Eye (tissue), 1 donor: Measurements from ENCODE around the gene CAPRIN1.

ENCODE experiments used
- DNase-seq: peaks from one replicate; pipeline ENCODE4 v3.0.0-alpha.2; 2015

The CAPRIN1 gene, protein sequence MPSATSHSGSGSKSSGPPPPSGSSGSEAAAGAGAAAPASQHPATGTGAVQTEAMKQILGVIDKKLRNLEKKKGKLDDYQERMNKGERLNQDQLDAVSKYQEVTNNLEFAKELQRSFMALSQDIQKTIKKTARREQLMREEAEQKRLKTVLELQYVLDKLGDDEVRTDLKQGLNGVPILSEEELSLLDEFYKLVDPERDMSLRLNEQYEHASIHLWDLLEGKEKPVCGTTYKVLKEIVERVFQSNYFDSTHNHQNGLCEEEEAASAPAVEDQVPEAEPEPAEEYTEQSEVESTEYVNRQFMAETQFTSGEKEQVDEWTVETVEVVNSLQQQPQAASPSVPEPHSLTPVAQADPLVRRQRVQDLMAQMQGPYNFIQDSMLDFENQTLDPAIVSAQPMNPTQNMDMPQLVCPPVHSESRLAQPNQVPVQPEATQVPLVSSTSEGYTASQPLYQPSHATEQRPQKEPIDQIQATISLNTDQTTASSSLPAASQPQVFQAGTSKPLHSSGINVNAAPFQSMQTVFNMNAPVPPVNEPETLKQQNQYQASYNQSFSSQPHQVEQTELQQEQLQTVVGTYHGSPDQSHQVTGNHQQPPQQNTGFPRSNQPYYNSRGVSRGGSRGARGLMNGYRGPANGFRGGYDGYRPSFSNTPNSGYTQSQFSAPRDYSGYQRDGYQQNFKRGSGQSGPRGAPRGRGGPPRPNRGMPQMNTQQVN

DNA sequence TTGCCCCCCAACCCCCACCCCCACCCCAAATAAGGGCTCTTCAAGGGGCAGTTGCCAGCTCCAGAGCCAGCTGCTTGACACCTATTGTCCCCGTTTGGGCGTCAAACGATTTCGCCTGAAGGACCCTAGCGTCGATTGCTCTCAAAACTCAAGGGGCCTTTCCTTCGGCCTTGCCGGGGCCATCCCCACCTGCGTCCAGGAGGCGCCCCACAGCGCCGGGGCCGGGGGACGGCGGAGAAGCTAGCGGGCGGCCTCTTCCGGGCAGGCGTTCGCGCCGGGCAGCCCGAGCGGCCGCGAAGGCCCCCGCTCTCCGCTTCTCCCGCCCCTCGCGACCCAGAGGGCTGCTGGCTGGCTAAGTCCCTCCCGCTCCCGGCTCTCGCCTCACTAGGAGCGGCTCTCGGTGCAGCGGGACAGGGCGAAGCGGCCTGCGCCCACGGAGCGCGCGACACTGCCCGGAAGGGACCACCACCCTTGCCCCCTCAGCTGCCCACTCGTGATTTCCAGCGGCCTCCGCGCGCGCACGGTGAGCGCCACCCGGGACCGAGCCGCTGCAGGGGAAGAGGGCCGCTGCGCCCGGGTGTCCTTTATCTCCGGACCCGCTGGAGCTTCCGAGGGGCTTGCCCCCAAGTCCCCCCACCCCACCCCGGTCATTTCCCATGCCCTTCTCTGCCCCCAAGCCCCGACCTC lies at the start of gene CAPRIN1:
TSS of gene CAPRIN1 (plus strand) at position 383 of the 687 bp plus-strand sequence. CDS start 690 bp downstream, outside the sequence.
- DNase-seq: peak; percentile 97

DNA sequence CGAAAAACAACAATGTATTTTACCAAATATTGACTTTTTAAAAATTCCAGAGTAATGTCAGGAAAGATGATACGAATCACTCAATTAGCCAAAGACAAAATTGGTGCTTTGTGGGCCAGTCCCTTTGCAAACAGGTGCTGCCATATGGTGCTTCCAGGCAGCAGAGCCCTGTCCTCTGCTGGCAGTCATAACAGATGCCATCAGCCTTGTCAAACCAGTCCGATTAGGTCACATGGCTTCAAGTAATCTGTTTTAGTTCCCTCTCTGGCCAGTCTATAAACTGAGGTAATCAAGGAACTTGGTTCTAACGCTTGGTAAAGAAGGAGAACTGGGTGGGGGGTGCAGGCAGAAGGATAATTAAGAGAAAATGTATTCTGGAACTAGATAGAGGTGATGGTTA lies 49.1 kb upstream of the CAPRIN1 start:
- DNase-seq: peak; percentile 6

DNA sequence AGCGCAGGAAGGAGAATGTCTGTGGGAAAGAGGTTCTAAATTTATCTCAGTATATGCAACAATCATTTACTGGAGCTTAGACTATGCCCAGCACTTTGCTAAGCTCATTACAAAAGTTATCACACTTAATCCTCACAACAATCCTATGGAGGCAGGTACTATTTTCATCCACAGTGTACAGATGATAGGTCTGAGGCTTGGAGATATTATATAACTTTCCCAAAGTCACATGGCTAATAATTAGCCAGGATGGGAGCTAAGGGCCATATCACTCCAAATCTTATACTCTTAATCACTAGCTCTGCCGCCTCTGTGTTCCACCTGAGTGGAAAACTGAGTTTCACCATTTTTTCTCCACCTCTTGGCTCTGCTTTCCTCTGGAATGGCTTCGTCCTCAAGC lies 47.3 kb upstream of the CAPRIN1 start:
- no peak for DNase-seq

DNA sequence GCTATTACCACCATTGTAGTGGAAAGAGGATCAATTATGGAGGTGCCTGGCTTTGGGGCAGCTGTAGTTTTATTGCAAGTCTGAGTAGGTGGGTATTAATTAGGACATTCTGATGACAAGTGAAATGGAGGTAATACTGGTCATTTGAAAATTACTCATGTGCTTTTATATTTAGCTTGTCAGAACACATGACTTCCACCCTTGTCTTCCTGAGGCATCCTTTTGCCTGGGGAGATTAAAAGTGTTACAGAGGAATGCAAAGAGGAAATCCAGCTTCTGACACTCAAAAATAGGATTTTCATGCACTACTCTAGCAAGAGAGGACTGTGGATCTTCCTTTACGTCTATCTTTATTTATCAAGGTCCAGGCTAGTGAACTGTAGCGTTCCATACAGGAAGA lies 44.7 kb upstream of the CAPRIN1 start:
- no peak for DNase-seq

DNA sequence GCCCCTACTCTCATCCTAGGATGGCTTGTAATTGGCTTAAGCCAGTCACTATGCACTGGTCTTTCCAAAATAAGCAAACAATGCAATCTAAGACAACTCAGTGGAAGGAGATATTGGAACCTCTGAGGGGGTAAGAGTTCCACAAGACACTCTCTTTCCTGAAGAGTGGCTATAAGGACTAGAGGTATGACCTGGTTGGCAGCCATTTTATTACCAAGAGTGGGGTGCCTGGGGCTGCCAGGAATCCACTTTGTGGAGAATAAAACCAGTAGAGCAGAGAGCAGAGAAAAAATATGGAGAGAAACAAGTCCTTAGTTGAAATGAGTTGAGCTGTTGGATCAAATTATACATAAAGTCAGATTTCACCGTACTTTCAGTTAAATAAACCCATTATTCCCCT lies 38.8 kb upstream of the CAPRIN1 start:
- DNase-seq: no peak

DNA sequence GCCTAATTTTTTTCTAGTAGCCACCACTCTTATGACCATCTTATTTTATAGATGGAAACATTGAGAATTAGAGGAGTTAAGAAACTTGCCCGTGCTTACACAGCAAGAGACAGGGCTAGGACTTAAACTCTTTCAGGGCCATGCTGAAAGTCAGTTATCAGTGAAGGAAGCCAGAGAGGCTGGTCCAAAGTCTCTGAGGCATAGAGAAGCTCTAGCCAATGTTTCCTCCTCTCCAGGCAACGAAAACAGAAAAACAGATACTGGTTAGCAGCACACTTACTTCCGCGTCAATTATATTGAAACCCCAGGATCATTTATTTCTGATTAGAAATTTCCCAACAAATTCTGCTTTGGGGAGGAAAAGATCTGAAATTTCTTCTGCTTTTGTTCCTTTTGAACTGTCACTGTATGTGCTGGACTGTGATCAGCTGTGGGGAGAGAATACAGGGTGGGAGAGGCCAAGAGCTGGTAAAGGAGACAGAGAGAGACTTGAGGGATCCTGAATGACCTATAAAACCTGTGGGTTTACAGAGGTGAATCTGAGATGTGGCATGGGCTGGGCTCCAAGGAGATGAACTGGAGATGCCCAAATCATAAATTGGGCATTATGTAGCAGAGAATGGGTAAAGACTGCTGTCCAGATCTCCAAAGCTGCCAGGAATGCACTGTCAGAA lies 37.5 kb upstream of the CAPRIN1 start:
- no peak for DNase-seq

DNA sequence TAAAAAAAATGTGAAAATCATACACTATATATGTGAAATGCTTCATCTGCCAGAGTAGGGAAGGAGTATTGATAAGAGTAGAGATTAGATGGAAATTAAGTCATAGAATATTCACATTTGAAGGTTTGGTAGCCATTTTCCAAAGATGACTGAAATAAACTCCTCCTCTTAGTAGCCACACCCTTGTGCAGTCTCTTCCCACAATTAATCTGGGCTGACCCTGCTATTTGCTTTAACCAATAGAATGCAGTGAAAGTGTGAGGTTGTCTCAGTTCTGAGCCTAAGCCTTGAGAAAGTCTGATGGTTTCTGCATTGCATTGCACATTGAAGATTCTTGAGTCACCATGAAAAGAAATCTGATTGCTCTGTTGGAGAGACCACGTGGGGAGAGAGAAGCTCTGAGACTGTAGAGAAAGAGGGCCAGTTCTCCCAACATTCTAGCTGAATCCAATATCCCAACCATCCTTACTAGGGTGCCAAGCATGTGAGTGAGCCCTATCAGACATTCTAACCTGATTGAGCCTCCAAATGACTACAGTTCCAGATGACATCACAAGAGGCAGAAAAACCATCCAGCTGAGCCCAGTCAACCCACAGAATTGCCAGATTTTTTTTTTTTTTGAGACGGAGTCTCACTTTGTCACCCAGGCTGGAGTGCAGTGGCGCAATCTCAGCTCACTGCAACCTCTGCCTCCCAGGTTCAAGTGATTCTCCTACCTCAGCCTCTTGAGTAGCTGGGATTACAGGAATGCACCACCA lies 29.4 kb upstream of the CAPRIN1 start:
- no peak for DNase-seq

DNA sequence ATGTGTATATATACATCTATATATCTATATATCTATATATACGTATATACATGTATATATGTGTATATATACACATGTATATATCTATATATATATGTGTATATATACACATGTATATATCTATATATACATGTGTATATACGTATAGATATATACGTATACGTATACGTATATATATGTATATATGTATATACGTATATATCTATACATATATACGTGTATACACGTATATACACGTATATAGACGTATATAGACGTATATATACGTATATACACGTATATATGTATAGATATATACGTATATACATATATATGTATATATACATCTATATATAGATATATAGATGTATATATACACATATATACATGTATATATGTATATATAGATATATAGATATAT lies 25.1 kb upstream of the CAPRIN1 start:
- DNase-seq: no peak

DNA sequence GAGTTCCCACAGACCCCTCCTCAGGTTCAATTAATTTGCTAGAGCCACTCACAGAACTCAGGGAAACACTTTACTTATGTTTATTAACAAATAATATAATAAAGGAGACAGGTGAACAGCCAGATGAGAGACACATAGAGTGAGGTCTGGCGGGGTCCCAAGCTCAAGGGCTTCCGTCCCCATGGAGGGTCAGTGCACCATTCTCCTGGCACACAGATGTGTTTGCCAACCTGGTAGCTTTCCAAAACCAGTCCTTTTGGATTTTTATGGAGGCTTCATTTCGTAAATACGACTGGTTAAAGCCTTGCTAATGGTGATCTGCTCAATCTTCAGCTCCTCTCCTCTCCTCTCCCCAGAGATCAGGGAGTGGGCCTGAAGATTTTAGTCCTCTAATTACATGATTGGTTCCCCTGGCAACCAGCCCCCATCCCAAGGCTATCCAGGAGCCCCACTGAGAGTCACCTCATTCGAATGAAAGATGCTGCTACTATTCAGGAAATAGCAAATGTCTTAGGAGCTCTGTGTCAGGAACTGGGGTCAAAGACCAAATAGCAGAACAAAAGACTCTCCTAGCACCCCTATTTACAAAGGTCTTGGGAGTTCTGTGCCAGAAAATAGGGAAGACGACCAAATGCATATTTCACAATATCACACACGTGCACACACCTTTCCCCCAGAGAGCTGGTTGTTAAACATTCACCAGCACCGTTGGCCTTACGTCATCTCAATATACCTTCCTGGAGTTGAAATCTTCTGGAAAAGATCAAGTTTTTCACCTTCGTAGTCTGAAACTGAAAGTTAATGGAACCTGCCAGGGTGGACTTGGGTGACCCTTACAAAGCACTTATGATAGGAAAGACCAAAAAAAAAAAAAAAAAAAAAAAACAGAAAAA lies 23.8 kb upstream of the CAPRIN1 start:
- no peak for DNase-seq

DNA sequence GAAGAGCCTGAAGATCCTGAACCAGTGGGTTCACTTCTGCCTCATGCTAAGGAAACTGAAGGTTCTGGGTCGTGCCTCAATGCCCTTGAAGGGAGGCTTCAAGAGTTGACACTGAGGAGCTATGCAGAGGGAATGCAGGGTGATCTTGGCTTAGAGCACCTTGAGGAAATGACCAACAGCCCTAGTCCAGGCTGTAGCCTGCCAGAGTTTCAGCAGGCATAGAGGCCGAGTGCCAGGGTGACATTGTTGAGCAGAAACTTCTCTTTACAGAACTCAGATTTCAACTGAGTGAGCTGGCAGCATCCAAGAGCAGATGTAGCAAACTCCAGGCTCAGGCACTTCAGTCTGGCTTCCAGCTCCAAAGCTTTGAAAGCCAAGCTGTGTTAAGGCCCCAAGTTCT lies 23.1 kb upstream of the CAPRIN1 start:
- no peak for DNase-seq

DNA sequence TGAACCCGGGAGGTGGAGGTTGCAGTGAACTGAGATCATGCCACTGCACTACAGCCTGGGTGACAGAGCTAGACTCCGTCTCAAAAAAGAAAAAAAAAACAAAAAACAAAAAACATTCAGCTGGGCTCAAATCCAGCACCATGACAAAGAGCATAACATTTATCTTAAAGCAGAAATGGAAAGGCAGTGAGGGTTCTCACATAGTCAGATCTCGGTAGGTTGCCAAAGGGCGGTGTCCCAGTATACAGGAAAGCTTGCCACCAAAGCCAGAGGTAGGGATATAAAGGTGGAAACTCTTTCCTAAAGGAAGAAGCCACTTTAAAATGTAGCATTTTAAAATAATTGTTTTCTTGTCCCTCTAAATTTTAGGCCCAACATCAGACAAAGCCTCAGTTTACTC lies 22.4 kb upstream of the CAPRIN1 start:
- DNase-seq: no peak

DNA sequence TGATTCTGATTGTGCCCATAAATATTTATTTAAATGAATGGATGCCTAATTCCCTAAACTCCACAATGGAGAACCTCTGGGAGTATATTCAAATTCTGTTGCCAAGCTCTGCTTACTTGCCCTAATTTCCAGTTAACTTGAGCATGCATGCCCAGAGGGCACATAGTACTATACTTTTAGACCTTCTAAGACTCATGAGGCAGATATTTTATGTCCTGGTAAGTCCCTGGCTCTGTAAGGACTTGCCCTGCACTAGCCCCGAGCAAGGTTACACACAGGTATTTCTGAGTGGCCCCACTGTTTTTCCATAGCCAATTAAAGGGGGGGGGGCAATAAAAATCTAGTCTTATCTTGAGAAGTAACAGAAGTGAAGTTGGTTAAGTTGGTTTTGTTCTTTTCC lies 21.1 kb upstream of the CAPRIN1 start:
- DNase-seq: no peak

DNA sequence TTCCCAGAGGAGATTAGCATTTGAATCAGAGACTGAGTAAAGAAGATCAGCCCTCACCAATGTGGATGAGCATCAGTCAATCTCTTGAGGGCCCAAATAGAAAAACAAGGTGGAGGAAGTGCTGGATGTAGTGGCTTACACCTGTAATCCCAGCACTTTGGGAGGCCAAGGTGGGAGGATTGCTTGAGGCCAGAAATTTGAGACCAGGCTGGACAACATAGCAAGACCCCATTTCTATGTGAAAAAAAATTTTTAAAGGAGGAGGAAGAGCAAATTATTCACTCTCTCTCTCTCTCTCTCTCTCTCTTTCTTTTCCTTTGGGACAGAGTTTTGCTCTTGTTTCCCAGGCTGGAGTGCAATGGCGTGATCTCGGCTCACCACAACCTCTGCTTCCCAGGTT lies 18.1 kb upstream of the CAPRIN1 start:
- no peak for DNase-seq

DNA sequence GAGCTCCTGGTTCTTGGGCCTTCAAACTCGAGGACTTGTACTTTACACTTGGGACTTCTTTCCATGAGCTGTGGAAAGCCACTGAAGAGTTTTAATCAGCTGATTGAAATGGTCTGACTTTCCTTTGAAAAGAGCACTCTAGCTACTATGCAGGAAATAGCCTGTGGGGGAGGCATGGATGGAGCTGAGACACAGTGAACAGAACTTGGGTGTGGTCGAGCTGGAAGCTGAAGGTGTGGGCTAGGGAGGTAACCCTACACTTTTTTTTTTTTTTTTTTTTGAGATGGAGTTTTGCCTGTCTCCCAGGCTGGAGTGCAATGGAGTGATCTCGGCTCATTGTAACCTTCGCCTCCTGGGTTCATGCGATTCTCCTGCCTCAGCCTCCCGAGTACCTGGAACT lies 17.5 kb upstream of the CAPRIN1 start:
- DNase-seq: no peak

DNA sequence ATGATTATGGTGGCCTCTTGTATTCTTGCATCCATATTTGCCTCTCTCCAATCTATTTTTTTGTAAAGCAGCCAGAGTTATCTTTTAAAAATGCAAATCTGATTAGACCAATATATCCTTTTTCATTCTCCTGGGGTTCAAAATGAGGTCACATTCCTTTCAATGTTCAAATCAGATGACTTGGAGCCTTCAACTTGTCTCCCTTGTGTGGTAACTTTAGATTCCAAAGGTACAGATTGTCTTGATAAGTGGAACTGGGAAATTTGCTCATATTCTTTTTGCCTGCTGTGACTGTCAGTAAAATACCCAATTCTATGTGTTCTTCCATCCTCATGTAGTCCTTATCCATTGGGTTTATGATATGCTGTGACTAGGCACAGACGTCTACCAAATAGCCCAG lies 15.1 kb upstream of the CAPRIN1 start:
- DNase-seq: no peak

DNA sequence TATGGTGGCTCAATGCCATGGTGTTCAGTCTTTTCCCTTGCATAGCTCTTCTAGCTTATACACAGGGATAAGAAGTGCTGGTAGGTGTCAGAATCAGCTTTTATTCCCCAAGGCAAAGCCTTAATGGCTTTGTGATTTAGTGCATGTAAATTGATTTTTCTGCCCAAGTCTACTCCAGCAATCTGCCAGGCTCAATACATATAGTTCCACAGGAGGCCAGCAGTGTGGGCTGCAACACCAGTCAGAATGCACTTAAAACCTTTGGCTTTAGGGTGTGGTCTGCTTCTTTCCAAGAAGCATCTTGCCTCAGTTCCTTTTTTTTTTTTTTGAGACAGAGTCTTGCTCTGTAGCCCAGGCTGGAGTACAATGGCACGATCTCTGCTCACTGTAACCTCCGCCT lies 14.5 kb upstream of the CAPRIN1 start:
- peak; percentile 65 for DNase-seq

DNA sequence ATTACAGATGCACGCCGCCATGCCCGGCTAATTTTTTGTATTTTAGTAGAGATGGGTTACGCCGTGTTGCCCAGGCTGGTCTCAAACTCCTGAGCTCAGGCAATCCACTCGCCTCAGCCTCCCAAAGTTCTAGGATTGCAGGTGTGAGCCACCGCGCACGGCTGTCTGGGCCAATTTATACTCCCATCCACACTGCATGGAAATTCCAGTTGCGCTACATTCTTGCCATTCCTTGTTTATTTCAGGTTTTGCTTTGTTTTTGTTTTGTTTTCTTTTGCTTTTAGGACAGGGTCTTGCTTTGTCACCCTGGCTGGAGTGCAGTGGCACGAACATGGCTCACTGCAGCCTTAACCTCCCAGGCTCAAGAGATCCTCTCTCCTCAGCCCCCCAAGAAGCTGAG lies 11.0 kb upstream of the CAPRIN1 start:
- DNase-seq: no peak

DNA sequence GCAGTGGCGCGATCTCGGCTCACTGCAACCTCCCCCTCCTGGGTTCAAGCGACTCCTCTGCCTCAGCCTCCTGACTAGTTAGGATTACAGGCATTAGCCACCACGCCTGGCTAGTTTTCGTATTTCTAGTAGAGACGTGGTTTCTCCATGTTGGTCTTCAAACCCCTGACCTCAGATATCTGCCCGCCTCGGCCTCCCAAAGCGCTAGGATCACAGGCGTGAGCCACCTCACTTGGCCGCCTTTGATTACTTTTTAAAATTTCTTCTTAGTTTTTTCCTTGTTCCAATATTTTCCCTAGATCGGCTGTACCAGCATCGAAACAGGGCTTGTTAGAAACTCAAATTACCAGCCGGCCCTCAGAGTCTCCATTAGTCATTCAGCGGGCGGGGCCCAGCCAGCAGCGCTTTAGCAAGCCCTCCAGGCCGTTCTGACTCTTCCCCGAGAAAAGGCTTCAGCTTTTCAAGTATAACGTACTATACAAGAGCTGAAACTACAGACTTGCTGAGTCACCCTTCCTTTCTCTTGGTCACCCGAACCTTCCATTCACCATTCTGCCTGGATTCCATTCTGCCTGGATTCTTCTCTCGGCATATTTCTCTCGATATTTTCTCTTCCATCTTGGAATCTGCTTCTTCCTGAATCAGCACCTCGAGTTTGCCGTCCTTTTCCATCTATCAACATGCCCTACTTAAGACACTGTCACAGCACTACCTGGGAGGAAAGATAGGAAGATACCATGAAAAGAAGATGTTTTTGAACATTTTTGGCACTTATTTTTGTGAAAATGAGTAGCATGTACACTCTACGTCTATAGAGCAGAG lies 6.7 kb upstream of the CAPRIN1 start:
- DNase-seq: no peak

DNA sequence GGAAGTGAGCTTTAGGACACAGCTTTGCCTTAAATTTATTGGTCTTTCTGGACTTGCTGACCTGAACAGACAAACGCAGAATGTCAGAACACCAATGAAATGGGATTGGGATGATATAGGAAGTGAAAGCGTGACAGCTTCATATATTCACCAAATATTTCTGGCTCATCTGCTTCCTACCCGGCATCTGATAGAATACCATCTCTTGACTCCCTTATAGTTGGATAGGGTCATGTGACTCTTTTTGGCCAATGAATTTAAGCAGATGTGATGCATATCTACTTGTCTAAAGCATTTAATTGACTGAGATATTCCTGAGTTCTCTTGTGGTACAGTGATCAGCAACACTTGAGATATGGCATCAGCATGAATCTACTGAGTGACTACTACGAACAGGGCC lies 2.5 kb upstream of the CAPRIN1 start:
- no peak for DNase-seq

DNA sequence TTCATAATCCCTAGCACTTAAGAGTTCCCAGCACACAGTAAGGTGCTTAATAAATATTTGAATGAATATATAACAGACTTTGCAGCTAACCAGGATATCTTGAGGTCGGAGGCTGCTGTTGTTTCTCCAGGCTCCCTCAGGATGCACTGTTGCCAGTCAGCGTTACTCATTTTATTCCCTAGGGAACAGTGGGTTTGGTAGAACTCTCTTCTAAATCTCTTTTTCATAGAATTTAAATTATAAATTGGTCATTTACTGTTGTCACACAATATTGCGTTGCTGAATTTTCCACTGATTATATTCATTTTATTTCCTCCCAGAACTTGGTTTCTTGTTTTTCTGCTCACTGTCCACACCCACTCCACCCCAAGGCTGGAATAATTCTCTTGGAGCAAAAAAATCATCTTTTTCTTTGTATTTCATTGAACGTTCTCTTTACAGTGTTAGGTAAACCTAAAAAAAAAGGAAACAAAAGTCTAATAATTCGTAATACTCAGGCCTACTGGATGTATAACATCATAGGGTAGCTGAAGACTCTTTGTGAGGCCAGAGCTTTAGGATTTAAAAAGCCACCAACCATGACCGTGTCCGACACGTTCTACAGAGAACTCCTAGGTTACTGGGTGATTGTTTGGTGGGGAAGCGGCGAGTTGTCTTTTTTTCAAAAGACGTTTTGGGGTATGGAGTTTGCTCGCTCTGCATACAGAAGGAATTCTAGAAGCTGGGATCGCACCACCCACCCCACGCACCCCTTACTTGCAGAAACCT lies 766 bp upstream of the CAPRIN1 start:
- DNase-seq: peak; percentile 64
